Skeletal muscle cell (primary cell): ENCODE results near the gene GRM3.

Source experiments
- DNase-seq: peaks from one replicate; pipeline ENCODE4 v3.0.0-alpha.2; 2010; ENCODE audit warnings: low read depth
- H3K4me3 ChIP-seq: 2 replicates; pipeline ENCODE4 v1.5.1; 2011; ENCODE audit warnings: low read depth, mild to moderate bottlenecking, control low read depth, low read length, moderate library complexity

GRM3 gene

GRCh38 chr7:86863452-86863851 lies 219.7 kb downstream of the GRM3 start:
- no peak for DNase-seq
- no peak overlapping the region for H3K4me3 ChIP-seq

DNA sequence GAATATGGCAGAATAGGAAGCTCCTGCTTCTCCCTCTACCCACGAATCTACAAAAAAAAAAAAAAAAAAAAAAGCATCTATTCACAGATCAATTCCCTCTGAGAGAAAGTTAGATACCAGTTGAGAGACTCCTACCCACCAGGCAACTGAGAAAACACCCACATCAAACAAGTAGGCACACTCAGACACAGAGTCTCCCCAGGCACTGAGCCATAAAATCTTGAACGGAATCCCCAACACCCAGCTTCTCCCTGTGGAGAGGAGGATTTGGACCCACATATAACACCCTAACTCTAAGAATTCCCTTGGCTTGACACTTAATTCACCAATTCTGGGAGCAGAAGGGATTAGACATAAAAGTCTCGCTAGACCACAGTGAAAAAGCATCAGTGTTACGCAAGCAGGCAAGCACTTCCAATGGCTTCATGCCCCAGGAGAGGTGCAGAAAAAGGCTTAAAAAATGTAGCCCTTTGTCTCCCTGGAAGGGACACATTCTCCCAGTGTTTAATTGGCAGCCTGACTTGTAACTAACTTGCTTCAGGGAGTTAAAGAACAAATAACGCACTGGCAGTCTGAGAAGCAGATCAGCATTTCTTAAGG lies 223.6 kb downstream of the GRM3 start:
- H3K4me3 ChIP-seq: no peak overlapping the region
- DNase-seq: no peak

GRCh38 chr7:86876146-86876545 lies 232.4 kb downstream of the GRM3 start:
- no peak overlapping the region for H3K4me3 ChIP-seq
- DNase-seq: no peak

DNA sequence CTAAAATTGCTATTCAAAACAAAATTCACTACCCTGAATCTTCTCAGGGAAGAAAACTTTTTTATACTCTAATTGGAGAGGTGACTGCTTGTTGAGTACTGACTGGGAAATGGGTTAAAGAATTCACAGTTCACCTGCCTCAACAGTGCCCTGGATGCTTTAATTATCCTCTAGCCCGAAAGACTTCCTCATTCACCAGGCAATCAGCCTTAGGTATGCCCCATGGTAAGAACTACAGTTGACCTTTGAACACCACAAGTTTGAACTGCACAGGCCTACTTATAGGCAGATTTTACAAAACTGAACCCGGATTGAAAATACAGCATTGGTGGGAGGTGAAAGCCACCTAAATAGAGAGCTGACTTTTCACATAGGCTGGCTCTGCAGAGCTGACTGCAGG lies 240.4 kb downstream of the GRM3 start:
- no peak overlapping the region for H3K4me3 ChIP-seq
- DNase-seq: no peak

DNA sequence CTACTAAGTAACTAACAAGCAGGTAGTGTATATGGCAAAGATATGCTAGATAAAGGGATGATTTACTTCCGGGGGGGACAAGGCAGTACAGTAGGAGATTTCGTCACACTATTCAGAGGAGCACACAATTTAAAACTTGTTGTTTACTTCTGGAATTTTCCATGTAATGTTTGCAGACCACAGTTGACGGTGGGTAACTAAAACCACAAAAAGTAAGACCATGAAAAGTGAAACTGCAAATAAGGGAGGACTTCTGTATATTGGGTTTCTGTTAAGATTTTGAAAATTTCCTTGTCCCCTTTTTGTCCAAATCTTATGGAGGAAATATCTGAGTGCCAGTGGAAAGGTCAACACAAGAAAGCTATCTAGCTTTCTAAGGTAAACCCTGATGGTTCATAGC lies 245.8 kb downstream of the GRM3 start:
- no peak for DNase-seq

DNA sequence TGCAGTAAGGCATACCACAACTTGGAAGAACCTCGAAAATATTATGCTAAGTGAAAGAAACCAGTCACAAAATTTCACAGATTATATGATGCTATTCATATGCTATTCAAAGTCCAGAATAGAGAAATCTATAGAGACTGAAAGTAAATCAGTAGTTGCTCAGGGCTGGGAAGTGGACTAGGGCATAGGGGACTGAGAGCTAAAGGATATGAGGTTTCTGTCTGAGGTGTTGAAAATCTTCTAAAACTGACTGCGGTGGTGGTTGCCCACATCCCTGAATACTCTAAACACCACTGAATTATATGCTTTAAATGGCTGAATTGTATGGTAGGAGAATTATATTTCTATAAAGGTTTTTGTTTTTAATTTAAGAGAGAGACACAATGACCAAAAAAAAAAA lies 254.5 kb downstream of the GRM3 start:
- no peak for DNase-seq

More for the DNA sequence above, 245.8 kb downstream of the GRM3 start:
- no peak overlapping the region for H3K4me3 ChIP-seq

GRCh38 chr7:86900886-86901285 lies 257.2 kb downstream of the GRM3 start:
- DNase-seq: no peak
- no peak overlapping the region for H3K4me3 ChIP-seq

More for the DNA sequence above, 254.5 kb downstream of the GRM3 start:
- no peak overlapping the region for H3K4me3 ChIP-seq

DNA sequence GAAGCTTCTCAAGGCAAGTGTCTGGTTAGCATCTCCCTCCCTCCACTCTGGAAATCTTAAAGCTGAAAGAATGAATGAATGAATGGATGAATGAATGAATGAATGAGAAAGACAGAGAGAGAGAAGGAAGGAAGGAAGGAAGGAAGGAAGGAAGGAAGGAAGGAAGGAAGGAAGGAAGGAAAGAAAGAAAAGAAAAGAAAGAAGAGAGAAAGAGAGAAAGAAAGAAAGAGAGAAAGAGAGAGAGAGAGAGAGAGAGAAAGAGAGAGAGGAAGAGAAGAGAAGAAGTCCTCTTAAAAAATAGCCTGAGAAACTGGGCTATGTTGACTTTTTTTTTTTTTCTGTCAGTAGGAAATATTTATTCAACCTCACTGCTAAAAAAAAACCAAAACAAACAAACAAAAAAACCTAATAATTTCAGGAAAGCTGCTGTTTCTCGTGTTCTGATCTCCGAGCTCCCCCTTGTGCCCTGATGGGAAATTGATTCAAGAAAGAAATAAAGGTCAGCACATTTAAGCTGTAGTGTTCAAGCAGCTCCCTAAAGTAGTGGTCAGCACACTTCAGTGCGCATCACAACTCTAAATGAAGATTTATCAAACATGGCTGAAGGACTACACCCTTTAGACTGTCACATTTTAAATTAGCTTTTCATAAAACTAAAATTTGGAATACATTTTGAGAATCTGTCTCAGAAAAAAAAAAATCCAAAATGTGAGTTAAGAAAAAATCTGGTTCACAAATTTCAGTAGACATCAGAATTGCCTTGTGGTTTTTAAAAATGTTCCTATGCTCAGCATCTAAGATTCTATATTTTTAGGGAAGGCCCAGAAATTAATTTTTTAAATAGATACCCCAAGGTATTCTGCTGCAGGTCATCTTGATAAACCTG lies 261.5 kb downstream of the GRM3 start:
- no peak for DNase-seq
- no peak overlapping the region for H3K4me3 ChIP-seq

DNA sequence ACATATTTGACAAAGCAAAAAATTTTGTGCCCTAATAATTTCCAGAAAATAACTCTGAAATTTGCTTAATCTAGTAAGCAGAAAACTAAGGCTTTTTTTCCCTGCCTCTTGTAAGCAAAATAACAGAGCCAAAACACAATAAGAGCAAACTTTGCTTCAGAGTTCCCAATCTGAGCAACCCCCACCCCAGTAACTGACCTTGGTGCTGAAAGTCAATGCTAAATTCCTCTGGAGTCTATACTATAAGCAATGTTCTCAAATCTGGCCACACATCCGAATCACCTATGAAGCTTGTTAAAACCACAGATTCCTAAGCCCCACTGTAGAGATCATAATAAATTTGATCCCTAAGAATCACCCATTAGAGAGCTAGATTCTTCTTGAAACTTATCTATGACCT lies 265.2 kb downstream of the GRM3 start:
- no peak for DNase-seq

DNA sequence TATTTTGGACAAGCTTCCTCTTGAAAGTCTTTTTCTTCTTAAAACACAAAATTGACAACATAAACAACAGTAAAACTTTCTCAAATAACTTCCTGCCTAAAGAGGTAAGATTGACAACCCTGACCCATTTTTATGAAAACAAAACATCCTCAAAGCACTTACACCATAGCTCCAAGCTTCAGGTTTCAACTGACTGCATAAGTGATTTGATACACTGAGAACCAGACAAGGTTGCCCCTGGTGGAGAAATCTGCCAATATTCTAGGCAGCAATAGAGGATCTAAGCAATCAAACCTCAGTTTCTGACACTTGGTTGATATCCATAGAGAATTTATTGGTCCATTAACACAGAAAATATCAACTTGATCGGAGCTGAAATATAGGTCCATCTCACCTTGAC lies 267.9 kb downstream of the GRM3 start:
- H3K4me3 ChIP-seq: no peak overlapping the region
- DNase-seq: no peak

More for the DNA sequence above, 265.2 kb downstream of the GRM3 start:
- no peak overlapping the region for H3K4me3 ChIP-seq

GRCh38 chr7:86913709-86914108 lies 270.0 kb downstream of the GRM3 start:
- H3K4me3 ChIP-seq: no peak overlapping the region
- DNase-seq: peak; percentile 18
